ENCODE measurements around the gene MRPL49.
A peak's percentile ranks its signal among the peaks of the same experiment; 100 is the strongest.

- peak; percentile 82 for TF ChIP-seq ZNF629 (tag by site-specific recombination; IDR thresholded peaks at IDR 0.05)
- TF ChIP-seq, protein P1, sequence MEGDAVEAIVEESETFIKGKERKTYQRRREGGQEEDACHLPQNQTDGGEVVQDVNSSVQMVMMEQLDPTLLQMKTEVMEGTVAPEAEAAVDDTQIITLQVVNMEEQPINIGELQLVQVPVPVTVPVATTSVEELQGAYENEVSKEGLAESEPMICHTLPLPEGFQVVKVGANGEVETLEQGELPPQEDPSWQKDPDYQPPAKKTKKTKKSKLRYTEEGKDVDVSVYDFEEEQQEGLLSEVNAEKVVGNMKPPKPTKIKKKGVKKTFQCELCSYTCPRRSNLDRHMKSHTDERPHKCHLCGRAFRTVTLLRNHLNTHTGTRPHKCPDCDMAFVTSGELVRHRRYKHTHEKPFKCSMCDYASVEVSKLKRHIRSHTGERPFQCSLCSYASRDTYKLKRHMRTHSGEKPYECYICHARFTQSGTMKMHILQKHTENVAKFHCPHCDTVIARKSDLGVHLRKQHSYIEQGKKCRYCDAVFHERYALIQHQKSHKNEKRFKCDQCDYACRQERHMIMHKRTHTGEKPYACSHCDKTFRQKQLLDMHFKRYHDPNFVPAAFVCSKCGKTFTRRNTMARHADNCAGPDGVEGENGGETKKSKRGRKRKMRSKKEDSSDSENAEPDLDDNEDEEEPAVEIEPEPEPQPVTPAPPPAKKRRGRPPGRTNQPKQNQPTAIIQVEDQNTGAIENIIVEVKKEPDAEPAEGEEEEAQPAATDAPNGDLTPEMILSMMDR (tag by site-specific recombination; IDR thresholded peaks at IDR 0.05): no peak
- peak; percentile 94 for TF ChIP-seq ZFP69B (tag by site-specific recombination; IDR thresholded peaks at IDR 0.05)
Observed at GRCh38 chr11:65134240-65134951, 12.3 kb downstream of the MRPL49 start, which contains the start of gene SYVN1.

All from HEK293 (cell line).